T-helper 1 cell treated with Interleukin-12 subunit alpha and Interleukin-12 subunit beta and Interleukin-4 antibody, amounts not matched to agents 30 μg/mL and 1 μg/mL, for 36 hours (primary cell): ENCODE results near the gene DDOST.

Source experiments
- H3K27ac Mint-ChIP-seq: one replicate; pipeline ENCODE4 v1.8.0; 2021; ENCODE audit warnings: mild to moderate bottlenecking, mixed read lengths
- H3K27me3 Mint-ChIP-seq: one replicate; pipeline ENCODE4 v1.8.0; 2021; ENCODE audit warnings: low read depth, mixed read lengths
- H3K36me3 Mint-ChIP-seq: one replicate; pipeline ENCODE4 v1.8.0; 2021; ENCODE audit warnings: low read depth, mixed read lengths
- H3K4me1 Mint-ChIP-seq: one replicate; pipeline ENCODE4 v1.8.0; 2021; ENCODE audit warnings: low read depth, mixed read lengths
- H3K4me3 Mint-ChIP-seq: one replicate; pipeline ENCODE4 v1.8.0; 2021; ENCODE audit warnings: mild to moderate bottlenecking, moderate library complexity, mixed read lengths
- H3K9me3 Mint-ChIP-seq: one replicate; pipeline ENCODE4 v1.8.0; 2021; ENCODE audit warnings: mixed read lengths

Gene DDOST

DNA sequence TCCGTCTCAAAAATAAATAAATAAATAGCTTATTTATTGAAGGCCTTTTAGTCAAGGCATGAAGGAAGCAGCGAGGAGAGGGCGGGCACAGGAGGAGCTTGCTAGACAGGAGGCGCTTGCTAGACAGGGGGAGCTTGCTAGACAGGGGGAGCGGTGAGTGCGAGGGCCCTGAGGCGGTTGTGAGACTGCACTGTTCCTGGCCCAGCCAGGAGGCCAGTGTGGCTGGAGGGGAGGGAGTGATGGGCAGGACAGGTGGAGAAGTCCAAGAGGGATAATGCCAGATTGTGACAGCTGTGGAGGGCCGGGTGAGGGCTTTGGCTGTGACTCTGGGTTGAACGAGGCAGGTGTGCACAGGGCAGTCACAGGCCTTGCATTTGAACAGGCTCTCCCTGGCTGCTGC, 38.4 kb upstream of the DDOST start:
- H3K27ac Mint-ChIP-seq, result no peak overlapping the region
- H3K36me3 Mint-ChIP-seq, result no peaks in the 10 kb centered on the region
- H3K4me3 Mint-ChIP-seq, result no peak overlapping the region
- no peaks in the 10 kb centered on the region for H3K9me3 Mint-ChIP-seq
- peaks cover 18% of the 10 kb centered on the region for H3K27me3 Mint-ChIP-seq
- peaks cover 10% of the 10 kb centered on the region for H3K4me1 Mint-ChIP-seq

DNA sequence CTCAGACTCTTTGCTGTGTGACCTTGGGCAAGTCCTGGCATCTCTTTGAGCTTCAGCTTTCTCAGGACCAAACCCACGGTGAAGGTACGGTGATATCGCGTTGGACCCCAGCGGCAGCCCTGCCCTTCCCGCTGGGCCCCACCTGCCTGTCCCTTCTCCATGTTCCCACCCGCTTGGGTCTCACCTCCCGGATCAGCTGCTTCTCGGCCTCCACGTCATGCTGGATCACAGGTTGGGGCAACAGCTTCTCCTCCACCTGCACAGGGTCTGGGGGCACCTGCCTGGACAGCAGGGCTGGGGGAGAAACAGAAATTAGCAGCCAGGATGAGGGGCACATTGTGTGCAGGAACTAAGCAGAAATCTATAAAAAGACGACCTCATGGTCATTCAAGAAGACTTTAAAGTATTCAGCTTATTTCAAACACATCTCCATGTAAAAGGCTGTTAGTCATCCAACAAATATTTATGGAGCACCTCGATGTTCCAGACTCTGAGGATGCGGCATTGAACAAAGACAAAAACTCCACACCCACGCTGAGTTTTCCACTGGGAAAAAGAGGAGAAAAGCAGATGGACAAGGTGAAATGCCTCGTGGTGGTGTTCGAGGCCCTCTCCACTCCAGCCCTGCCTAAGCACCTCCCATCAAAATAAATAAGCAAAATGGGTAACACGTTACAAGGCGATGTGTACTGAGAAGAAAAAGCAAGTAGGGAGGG, 37.2 kb upstream of the DDOST start:
- no peak overlapping the region for H3K4me3 Mint-ChIP-seq
- H3K27me3 Mint-ChIP-seq, result peaks cover 21% of the 10 kb centered on the region
- H3K27ac Mint-ChIP-seq, result no peak overlapping the region
- H3K9me3 Mint-ChIP-seq, result no peaks in the 10 kb centered on the region
- no peaks in the 10 kb centered on the region for H3K36me3 Mint-ChIP-seq
- H3K4me1 Mint-ChIP-seq, result peaks cover 10% of the 10 kb centered on the region

DNA sequence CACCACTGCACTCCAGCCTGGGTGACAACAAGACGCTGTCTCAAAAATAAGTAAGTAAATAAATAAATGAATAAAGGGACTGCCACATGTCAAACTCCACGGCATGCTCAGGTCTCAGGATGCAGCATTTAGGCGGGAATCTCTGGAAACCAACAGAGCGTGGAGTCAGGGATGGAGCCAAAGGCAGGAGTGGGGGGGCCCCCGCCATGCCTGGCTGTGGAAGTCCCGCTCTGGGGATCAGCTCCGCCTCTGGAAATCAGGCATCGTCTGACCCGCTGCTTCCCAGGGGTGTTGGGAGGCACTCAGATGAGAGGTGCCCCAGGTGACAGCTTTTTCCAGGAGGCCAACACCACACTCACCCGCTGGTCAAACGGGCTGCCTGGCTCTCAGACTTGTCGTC, 36.4 kb upstream of the DDOST start:
- Mint-ChIP-seq H3K4me1 (peaks cover 10% of the 10 kb centered on the region), H3K9me3 (no peaks in the 10 kb centered on the region), H3K27ac (no peak overlapping the region), H3K4me3 (no peak overlapping the region), H3K36me3 (no peaks in the 10 kb centered on the region), H3K27me3 (peaks cover 18% of the 10 kb centered on the region)

DNA sequence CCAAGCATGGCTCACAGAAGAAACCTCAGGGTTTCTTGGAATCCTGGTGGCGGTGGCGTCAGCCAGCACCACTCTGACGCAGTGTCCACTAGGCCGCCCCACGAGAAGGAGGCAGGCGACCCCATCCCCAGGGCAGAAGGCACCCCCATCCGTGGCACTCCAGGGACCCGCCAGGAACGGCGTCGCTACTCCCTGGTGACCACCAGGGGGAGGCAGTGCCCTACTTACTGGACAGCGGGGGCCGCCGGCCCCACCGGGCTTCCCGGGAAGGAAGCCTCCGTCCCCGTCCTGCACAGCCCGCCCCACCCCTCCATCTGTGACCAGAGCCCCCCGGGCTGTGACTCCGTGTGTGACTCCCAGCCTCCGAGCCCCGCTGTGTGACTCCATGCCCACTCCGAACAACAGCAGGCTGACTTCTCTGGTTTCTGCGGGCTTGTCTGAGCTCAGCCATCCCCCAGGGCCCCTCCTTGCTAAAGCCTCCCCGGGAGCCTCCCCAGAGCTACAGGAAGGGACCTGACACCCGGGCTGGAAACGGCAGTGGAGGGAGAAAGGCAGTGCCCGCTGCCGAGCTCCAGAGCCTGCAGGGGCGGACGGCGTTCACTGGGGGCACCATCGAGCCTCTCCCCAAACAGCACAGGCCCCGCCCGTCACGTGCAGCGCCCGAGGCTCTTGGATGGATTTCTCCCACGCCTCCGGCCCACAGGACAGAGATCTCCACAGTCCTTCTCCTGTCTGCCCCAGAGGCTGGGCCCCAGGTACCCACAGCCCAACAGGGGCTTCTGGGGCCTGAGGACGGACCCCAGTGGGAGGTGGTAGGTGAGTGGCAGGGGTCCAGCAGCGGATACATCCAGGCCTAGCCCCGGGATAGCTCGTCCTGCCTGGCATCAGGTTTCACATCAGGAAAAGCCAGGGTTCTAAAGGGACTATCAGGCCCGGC, 35.5 kb upstream of the DDOST start:
- Mint-ChIP-seq H3K4me3 (peak overlapping the region; percentile 80), H3K27me3 (peaks cover 18% of the 10 kb centered on the region), H3K4me1 (peaks cover 10% of the 10 kb centered on the region), H3K27ac (no peak overlapping the region), H3K36me3 (no peaks in the 10 kb centered on the region), H3K9me3 (no peaks in the 10 kb centered on the region)

DNA sequence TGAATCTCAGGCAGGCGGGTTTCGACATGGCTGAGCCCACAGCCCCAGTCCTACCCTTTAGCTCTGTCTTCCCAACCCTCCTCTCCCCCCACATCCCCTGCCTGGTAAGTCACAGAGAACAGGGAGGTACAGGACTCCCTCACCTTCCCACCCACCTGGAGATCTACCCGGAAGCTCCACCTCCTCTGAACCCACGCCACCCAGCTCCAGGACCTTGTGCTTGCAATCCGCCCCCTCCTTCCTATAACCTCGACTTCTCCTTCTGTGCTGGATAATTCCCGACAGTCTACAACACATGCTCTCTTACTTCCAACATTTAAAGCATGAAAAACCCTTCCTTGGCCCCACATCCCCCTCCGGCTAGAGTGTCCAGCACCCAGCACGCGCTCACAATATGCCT, 34.3 kb upstream of the DDOST start:
- H3K27ac Mint-ChIP-seq, result no peak overlapping the region
- H3K27me3 Mint-ChIP-seq, result peaks cover 18% of the 10 kb centered on the region
- H3K9me3 Mint-ChIP-seq, result no peaks in the 10 kb centered on the region
- H3K4me1 Mint-ChIP-seq, result peaks cover 10% of the 10 kb centered on the region
- peak overlapping the region; percentile 80 for H3K4me3 Mint-ChIP-seq
- H3K36me3 Mint-ChIP-seq, result no peaks in the 10 kb centered on the region

DNA sequence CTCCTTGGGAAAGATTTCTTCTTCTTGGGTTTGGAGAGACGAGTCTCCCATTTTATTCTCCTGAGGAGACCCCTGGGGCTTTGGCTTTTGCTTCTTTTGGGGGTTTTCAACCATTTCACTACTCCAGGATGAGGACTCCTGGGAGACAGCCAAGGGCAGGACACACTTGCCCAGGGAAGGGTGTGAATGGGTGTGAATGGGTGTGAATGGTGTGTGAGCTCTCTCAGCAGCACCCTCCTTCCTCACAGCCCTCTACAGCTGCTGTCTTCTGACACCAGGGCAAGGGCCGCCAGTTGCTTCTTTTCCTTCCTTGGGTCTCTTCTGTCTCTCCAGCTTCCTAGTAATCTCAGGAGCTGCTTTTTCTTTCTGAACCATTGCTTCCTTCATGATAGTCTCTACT, 32.5 kb upstream of the DDOST start:
- no peaks in the 10 kb centered on the region for H3K9me3 Mint-ChIP-seq
- no peaks in the 10 kb centered on the region for H3K36me3 Mint-ChIP-seq
- no peak overlapping the region for H3K27ac Mint-ChIP-seq
- peaks cover 10% of the 10 kb centered on the region for H3K4me1 Mint-ChIP-seq
- H3K27me3 Mint-ChIP-seq, result peaks cover 15% of the 10 kb centered on the region
- H3K4me3 Mint-ChIP-seq, result no peak overlapping the region

DNA sequence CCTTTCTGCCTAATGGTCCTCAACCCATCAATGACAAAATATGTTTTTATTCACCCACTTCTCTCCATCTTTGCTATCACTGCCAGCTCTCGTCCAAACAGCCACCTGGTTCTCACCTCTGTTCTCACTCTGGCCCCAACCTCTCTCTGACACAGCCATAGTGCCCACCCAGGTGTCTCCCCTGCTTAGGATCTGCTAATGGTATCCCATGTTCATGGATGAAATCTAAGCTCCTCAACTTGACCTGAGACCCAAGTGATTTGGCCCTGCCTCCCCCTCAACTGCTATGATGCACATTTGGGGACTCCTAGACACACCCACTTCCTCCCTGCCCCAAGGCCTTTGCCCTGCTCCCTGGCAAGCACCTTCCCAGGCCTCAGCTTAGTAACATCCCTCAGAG, 30.7 kb upstream of the DDOST start:
- H3K27ac Mint-ChIP-seq, result no peak overlapping the region
- H3K4me3 Mint-ChIP-seq, result no peak overlapping the region
- H3K4me1 Mint-ChIP-seq, result peaks cover 9% of the 10 kb centered on the region
- peaks cover 15% of the 10 kb centered on the region for H3K27me3 Mint-ChIP-seq
- no peaks in the 10 kb centered on the region for H3K9me3 Mint-ChIP-seq
- no peaks in the 10 kb centered on the region for H3K36me3 Mint-ChIP-seq

DNA sequence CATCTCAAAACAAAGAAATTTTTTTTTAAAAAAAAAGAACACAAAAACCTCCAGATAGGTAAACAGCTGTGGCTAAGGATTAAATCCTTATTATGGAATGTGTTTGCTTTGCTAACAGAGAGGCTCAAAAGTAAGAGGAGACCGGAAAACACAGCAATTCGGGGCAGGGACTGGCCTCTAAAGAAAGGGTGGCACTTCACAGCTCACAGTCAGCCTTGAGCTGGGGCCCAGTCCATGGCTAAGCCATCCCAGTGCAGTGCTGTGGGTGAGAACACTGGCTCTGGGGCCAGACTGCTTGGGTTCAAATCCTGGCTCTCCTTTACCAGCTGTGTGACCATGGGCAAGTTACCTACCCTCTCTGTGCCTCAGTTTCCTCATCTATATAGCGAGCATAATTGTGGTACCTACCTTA, 28.5 kb upstream of the DDOST start:
- Mint-ChIP-seq H3K9me3 (no peaks in the 10 kb centered on the region), H3K4me1 (no peaks in the 10 kb centered on the region), H3K36me3 (no peaks in the 10 kb centered on the region), H3K27me3 (peaks cover 4% of the 10 kb centered on the region), H3K27ac (no peak overlapping the region), H3K4me3 (no peak overlapping the region)

DNA sequence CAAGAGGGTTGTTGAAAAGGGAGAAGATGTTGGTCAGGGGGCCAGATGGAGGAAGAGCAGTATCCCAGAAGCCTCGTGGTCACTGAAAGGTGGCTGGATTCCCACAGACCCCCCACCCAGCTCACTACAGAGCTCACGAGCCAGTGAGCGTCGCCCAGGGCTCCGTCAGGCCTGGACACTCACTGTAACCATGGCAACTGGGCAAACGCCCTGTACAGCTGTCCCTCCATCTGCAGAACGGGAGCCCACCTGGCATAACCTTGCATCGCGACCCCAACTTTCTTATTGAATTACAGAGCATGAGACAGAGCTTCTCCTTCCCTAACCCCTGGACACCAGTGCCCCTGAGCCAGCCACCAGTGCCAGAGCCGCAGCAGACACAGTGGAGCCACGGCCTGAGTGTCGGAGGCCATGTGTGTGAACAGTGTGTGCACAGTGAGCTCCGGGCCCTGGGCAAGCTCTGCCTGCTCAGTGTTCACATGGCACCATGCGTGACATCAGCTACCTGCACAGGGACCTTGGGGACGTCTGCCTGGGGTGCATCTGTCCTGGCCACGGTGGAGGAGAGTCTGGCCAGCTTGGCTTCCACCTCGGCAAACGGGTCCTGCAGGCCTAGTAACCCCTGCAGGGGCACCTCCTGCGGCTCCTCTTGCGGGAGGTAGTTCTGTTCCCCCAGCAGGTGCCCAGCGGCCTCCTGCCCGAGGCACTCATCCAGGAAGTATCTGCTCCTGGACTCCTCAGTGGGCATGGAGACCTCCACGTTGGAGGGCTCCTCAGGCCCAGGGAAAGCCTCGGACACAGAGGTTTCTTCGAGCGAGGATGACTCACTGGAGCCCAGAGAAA, 25.9 kb upstream of the DDOST start:
- Mint-ChIP-seq H3K4me1 (no peaks in the 10 kb centered on the region), H3K36me3 (no peaks in the 10 kb centered on the region), H3K27ac (no peak overlapping the region), H3K9me3 (no peaks in the 10 kb centered on the region), H3K27me3 (peaks cover 13% of the 10 kb centered on the region), H3K4me3 (no peak overlapping the region)

DNA sequence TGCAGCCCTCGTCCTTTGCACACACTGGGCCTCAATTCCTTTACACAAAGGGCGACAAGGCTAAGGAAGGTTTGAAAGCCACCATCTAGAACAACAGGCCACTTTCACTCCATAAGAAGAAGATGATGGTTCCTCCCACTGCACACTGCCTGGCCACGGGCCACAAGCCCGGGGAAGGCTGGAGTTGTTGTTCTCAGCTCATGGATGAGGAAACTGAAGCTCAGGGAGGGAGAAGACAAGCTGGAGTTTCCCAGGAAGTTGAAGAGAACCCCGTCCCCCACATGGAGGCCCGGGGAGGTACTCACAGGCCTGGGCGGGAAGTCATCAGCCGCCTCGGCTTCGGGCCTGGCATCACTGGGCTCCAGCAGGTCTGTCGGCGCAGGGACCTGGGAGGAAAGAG, 24.6 kb upstream of the DDOST start:
- no peaks in the 10 kb centered on the region for H3K4me1 Mint-ChIP-seq
- H3K36me3 Mint-ChIP-seq, result no peaks in the 10 kb centered on the region
- no peak overlapping the region for H3K27ac Mint-ChIP-seq
- peaks cover 20% of the 10 kb centered on the region for H3K27me3 Mint-ChIP-seq
- no peaks in the 10 kb centered on the region for H3K9me3 Mint-ChIP-seq
- H3K4me3 Mint-ChIP-seq, result no peak overlapping the region

DNA sequence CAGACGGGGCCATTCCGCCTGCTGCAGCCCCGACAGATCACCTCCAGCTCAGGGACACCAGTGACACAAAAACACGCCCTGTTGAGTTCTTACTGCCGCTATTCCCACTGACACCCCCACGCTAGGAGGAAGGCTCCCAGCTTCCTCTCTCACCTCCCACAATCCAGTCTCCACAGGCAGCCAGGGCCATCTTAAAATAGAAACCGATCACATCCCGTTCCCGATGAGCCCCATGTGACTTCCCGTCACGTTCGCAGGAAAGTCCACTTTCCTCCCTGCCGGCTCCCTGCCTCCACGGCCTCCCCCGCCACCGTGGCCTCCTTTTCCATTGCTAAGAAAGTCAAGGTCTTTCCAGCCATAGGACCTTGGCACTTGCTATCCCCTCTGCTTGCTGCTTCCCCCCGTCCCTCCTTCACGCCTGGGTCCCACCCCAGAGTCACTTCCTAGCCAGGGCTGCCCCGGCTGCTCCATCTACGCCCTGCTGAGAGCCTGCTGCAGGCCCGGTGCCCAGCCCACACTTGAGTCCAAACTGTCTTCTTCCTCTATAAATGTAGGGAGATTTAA, 24.0 kb upstream of the DDOST start:
- Mint-ChIP-seq H3K4me3 (no peak overlapping the region), H3K9me3 (no peaks in the 10 kb centered on the region), H3K36me3 (no peaks in the 10 kb centered on the region), H3K27ac (no peak overlapping the region), H3K27me3 (peaks cover 25% of the 10 kb centered on the region), H3K4me1 (no peaks in the 10 kb centered on the region)

DNA sequence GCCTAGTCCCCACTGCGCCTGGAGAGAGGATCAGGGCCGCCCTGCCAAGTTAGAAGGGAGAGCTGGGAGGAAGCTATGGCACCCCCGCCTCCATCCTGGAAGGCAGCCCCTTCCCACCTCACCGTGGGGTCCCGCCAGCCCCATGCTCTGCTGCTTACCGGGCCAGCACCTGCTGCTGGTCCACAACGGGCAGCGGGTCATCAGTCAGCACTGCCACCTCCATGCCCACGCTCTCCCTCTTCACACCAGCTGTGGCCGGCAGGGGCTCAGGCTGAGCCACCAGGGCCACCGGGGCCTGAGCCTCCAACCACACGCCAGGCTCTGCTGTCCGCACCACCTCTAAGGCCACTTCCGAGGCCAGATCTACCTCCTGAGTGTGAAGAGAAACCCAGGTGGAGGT, 23.5 kb upstream of the DDOST start:
- Mint-ChIP-seq H3K9me3 (no peaks in the 10 kb centered on the region), H3K27ac (no peak overlapping the region), H3K4me3 (no peak overlapping the region), H3K27me3 (peaks cover 31% of the 10 kb centered on the region), H3K4me1 (no peaks in the 10 kb centered on the region), H3K36me3 (no peaks in the 10 kb centered on the region)

DNA sequence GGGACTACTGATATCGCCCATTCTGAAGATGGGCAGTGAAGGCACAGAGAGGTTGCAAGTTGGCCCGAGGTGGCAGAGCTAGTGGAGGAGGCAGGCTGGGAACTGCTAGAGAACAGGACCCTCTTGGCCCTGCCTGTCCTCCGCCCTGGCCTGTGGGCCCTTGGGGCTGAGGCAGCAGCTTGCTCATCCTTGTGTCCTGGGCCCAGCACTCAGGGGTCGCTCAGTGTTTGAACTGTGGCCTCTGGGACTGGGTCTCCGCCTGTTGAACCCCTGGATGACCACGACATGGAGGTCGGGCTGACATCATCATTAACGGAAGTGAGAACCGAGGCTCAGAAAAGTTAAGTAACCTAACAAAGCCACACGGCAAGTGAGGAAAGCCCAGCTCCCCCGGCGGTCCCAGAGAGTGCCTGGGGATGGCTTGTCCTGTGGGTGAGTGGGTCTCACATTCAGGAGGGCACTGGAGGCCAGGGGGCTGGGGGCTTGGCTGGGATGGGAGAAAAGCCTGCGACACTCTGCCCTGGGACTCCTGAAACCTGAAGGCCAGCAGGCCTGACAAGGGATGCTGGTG, 23.0 kb upstream of the DDOST start:
- Mint-ChIP-seq H3K27me3 (peaks cover 35% of the 10 kb centered on the region), H3K4me3 (no peak overlapping the region), H3K9me3 (no peaks in the 10 kb centered on the region), H3K27ac (no peak overlapping the region), H3K4me1 (no peaks in the 10 kb centered on the region), H3K36me3 (no peaks in the 10 kb centered on the region)

DNA sequence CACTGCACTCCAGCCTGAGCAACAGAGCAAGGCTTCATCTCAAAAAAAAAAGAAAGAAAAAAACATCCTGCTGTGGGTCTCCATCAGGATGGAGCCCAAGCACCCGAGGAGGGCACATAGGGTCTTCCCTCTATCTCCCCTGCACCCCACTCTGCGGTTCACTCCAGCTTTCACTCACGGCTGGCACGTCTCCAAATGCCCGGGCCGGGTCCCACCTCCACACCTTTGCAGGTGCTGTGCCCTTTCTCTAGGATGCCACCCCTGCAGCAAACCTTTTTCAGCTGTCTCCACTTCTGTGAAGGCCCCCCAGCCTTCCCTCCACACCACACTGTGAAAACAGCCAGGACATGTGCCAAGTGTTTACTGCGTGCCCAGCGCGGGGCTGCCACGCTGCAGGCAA, 22.4 kb upstream of the DDOST start:
- Mint-ChIP-seq H3K9me3 (no peaks in the 10 kb centered on the region), H3K36me3 (no peaks in the 10 kb centered on the region), H3K4me3 (no peak overlapping the region), H3K27me3 (peaks cover 39% of the 10 kb centered on the region), H3K4me1 (peaks cover 4% of the 10 kb centered on the region), H3K27ac (no peak overlapping the region)
